GM23248 (cell line): ENCODE data around the gene FALEC. TPM values are rescaled to one million over a fixed set of nuclear protein-coding genes. Genes with fewer than 3 reads are reported as not detected.

Experiments used
- DNase-seq: peaks from one replicate; pipeline ENCODE4 v3.0.0-alpha.2; 2015
- H2AFZ ChIP-seq: fragments of 200-600 bp; sonication (generic); 2 replicates; pipeline ENCODE4 v1.6.1; 2016; ENCODE audit warnings: antibody characterized with exemption
- H3F3A ChIP-seq: fragments of 200-600 bp; sonication (generic); 2 replicates; pipeline ENCODE4 v1.6.1; 2016; ENCODE audit warnings: mild to moderate bottlenecking, antibody characterized with exemption, mixed run types; ENCODE audit not compliant: insufficient read depth
- H3K27ac ChIP-seq: fragments of 200-600 bp; sonication (generic); 2 replicates; pipeline ENCODE4 v1.5.1; 2016; ENCODE audit warnings: mild to moderate bottlenecking
- H3K27me3 ChIP-seq: fragments of 200-600 bp; sonication (generic); replicated peaks from 2 replicates; pipeline ENCODE4 v1.6.1; 2016; ENCODE audit warnings: mild to moderate bottlenecking; ENCODE audit not compliant: insufficient read depth
- H3K36me3 ChIP-seq: fragments of 200-600 bp; sonication (generic); 2 replicates; pipeline ENCODE4 v1.6.1; 2016; ENCODE audit warnings: low read depth, mild to moderate bottlenecking
- H3K4me1 ChIP-seq: fragments of 200-600 bp; sonication (generic); 2 replicates; pipeline ENCODE4 v1.6.1; 2016; ENCODE audit warnings: mild to moderate bottlenecking; ENCODE audit not compliant: insufficient read depth
- H3K4me2 ChIP-seq: fragments of 200-600 bp; sonication (generic); one replicate; pipeline ENCODE4 v1.6.1; 2016; ENCODE audit warnings: mild to moderate bottlenecking; ENCODE audit not compliant: unreplicated experiment
- H3K4me3 ChIP-seq: fragments of 200-600 bp; sonication (generic); 2 replicates; pipeline ENCODE4 v1.5.1; 2016; ENCODE audit warnings: mild to moderate bottlenecking
- H3K79me2 ChIP-seq: fragments of 200-600 bp; sonication (generic); 2 replicates; pipeline ENCODE4 v1.6.1; 2016; ENCODE audit warnings: mild to moderate bottlenecking; ENCODE audit not compliant: insufficient read depth
- H3K9ac ChIP-seq: fragments of 200-600 bp; sonication (generic); 2 replicates; pipeline ENCODE4 v1.6.1; 2016; ENCODE audit warnings: mild to moderate bottlenecking
- H3K9me2 ChIP-seq: fragments of 200-600 bp; sonication (generic); 2 replicates; pipeline ENCODE4 v1.6.1; 2016; ENCODE audit warnings: mixed run types, mild to moderate bottlenecking, moderate library complexity; ENCODE audit not compliant: insufficient read depth
- H3K9me3 ChIP-seq: fragments of 200-600 bp; sonication (generic); one replicate; pipeline ENCODE4 v1.6.1; 2017; ENCODE audit warnings: low read depth
- H4K20me1 ChIP-seq: fragments of 200-600 bp; sonication (generic); 2 replicates; pipeline ENCODE4 v1.6.0; 2016; ENCODE audit not compliant: insufficient read depth
- EZH2 ChIP-seq: fragments of 200-600 bp; sonication (generic); IDR thresholded peaks from 2 replicates; pipeline ENCODE4 v1.6.1; 2018; ENCODE audit warnings: antibody characterized with exemption, mild to moderate bottlenecking; ENCODE audit not compliant: insufficient read depth, poor library complexity, severe bottlenecking
- EZH2phosphoT487 ChIP-seq: fragments of 200-600 bp; sonication (generic); IDR thresholded peaks from 2 replicates; pipeline ENCODE4 v1.6.1; 2018; ENCODE audit warnings: antibody characterized with exemption, moderate library complexity, mild to moderate bottlenecking, low read depth; ENCODE audit not compliant: insufficient read depth
- WGBS, 2 experiments: methylation state at CpG; one replicate each; pipeline ENCODE4 v1.1.6; 2015 to 2017; ENCODE audit warnings: low lambda C conversion rate in 2 of 2, low coverage in 1 of 2; ENCODE audit errors: missing lambda C conversion rate in 2 of 2; 5-methylcytosine and 5-hydroxymethylcytosine counted together
- in situ Hi-C: fragments of 300-500 bp; cut with MboI; formaldehyde crosslinking; loops from 2 replicates; pipeline ENCODE4 v1.15.0; 2020
- polyA plus RNA-seq: library from polyadenylated mRNA; unstranded; fragments of >200 nt; fragmentation: Nextera tagmentation; extraction: Ambion mirVana; gene quantifications from 2 replicates; pipeline ENCODE4 v1.2.1, GENCODE V29; 2016
- total RNA-seq: library from RNA; depleted of rRNA; stranded (reverse); fragments of >200 nt; shearing (Covaris generic); gene quantifications from 2 replicates; pipeline ENCODE4 v1.2.3, GENCODE V29; 2014

Gene FALEC
- total and polyA plus RNA-seq, 2 experiments from 2014 or later: 0.71 TPM; not detected in 1

DNA sequence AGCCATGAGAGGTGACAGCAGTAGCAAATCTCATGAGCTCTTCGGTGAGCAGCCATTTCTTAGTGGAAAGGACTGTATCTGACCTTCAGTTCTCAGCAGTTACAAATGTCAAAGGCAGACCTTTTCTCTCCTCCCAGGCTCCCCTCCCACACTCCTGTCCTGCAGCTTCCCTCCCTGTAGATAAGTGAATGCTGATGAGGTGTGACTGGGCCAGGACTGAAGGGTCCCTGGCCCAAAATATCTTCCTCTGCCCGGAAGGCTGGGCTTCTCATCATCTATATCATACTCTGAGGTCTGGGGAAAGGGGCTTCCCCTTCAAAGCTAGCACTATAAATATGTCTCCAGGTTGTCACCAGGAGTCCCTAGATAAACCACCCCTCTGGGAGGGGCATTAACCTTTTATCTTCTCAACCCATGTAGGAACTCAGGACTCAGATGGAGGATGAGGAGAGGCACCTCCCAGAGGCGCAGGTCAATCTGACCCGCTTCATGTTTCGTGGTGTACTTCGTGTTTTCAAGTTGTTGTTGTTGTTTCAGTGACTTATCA, 30.0 kb downstream of the FALEC start:
- DNase-seq: no peak
- Histone ChIP-seq H2AFZ (no peak overlapping the region), H3K79me2 (no peaks in the 10 kb centered on the region), H3K27me3 (no peaks in the 10 kb centered on the region), H3K9me3 (no peaks in the 10 kb centered on the region), H4K20me1 (no peaks in the 10 kb centered on the region), H3K4me2 (no peak overlapping the region), H3K9me2 (no peaks in the 10 kb centered on the region), H3K27ac (no peak overlapping the region), H3K4me1 (peaks cover 19% of the 10 kb centered on the region), H3K36me3 (no peaks in the 10 kb centered on the region), H3K4me3 (no peak overlapping the region), H3F3A (peaks cover 14% of the 10 kb centered on the region), H3K9ac (no peak overlapping the region)
- 97 to 99% methylated on average over 6 of the region's 6 CpGs for WGBS, 2 experiments
- TF ChIP-seq EZH2phosphoT487 (no peak), EZH2 (no peak)
- in situ Hi-C loops: no loop called here

DNA sequence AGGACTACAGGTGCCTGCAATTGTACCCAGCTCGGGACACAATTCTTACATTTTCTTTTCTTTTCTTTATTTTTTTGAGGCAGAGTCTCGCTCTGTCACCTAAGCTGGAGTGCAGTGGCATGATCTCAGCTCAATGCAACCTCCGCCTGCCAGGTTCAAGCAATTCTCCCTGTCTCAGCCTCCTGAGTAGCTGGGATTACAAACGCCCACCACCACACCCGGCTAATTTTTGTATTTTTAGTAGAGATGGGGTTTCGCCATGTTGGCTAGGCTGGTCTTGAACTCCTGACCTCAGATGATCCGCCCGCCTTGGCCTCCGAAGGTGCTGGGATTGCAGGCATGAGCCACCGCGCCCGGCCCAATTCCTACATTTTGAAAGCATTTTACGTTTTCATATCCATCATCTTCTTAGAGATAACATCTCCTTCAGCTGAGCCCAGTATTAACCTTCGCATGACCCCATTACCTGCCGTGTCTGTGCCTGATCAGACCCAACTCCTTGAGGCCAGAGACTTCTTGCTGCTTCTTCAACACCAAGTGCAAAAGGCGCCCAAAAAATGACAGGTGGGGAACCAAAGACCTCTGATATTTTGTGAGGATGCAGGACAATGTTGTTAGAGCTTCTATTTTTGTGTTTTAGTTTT, 30.9 kb downstream of the FALEC start:
- Histone ChIP-seq H3F3A (peaks cover 19% of the 10 kb centered on the region), H2AFZ (no peak overlapping the region), H3K9me3 (no peaks in the 10 kb centered on the region), H4K20me1 (no peaks in the 10 kb centered on the region), H3K27ac (no peak overlapping the region), H3K4me2 (no peak overlapping the region), H3K9ac (no peak overlapping the region), H3K36me3 (no peaks in the 10 kb centered on the region), H3K79me2 (no peaks in the 10 kb centered on the region), H3K27me3 (no peaks in the 10 kb centered on the region), H3K4me1 (peaks cover 27% of the 10 kb centered on the region), H3K4me3 (no peak overlapping the region), H3K9me2 (no peaks in the 10 kb centered on the region)
- DNase-seq: no peak
- in situ Hi-C loops: no loop called here
- 86 to 87% methylated on average over 16 of the region's 16 CpGs for WGBS, 2 experiments
- TF ChIP-seq EZH2 (no peak), EZH2phosphoT487 (no peak)

DNA sequence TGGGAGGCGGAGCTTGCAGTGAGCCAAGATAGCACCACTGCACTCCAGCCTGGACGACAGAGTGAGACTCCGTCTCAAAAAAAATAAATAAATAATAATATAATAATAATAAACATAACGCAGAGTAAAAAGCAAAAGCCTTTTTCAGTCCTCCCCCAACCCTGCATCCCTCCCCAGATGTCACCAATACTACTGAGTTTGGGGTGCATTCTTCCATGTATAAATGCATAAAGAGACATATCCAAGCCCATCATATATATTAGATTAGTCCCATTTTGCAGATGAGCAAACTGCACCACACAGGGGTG, 32.7 kb downstream of the FALEC start:
- Histone ChIP-seq H3K4me1 (peaks cover 43% of the 10 kb centered on the region), H3K9me2 (no peaks in the 10 kb centered on the region), H3F3A (peaks cover 34% of the 10 kb centered on the region), H4K20me1 (no peaks in the 10 kb centered on the region), H3K27me3 (no peaks in the 10 kb centered on the region), H3K36me3 (no peaks in the 10 kb centered on the region), H3K79me2 (no peaks in the 10 kb centered on the region), H3K27ac (peak overlapping the region; percentile 76), H2AFZ (peak overlapping the region; percentile 57), H3K9ac (peak overlapping the region; percentile 85), H3K4me3 (peak overlapping the region; percentile 70), H3K4me2 (peak overlapping the region; percentile 55), H3K9me3 (no peaks in the 10 kb centered on the region)
- DNase-seq: no peak
- in situ Hi-C loops: no loop called here
- WGBS, 2 experiments: 77 to 100% methylated on average over 2 to 4 of the region's 4 CpGs
- TF ChIP-seq EZH2 (no peak), EZH2phosphoT487 (no peak)

DNA sequence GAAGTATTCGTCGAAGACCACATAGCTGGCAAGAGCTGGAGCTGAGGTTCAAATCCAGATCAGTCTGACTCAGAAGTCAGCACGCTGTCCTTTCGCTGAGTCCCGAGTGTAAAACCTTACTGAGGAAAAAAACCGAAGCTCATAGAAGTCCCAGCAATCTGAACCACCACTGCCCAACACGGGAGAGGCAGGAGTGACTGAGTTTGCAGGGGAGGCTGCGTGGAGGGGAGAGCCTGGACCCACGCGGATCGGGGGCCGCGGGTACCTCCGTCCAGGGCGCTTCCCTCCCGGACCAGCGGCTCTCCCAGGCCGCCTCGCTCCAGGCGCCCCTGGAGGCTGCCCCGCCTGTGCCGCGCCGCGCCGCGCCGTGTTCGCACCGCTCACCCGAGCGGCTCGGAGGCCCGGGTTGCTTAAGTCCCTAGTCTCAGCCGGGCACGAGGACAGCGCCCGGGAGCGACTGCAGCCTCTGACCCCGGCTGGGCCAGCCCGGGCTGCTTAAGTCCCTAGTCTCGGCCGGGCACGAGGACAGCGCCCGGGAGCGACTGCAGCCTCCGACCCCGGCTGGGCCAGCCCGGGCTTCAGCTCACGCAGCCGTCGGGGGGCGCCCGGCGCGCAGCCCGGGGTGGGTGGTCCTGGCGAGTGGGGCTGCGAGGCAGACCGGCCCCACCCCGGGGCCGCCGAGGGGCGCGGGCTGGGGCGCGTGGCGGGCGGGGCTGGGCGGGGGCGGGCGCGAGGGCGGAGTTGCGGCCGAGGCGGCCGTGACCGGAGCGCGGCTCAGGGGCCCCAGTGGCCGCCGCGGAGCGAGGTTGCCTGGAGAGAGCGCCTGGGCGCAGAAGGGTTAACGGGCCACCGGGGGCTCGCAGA, 33.3 kb downstream of the FALEC start, which contains the start of gene ADAMTSL4:
Gene ADAMTSL4 (plus strand): TSS at position 777 of the 864 bp plus-strand sequence. CDS start 2,881 bp downstream, outside the sequence.
- peak within 1 kb of the TSS; percentile 86 for H3K27ac ChIP-seq
- in situ Hi-C loops: no loop called here
- H2AFZ ChIP-seq: peak within 1 kb of the TSS; percentile 57
- peak; percentile 90 for DNase-seq
- H3K9me2 ChIP-seq: no peaks in the 10 kb centered on the region
- no peak for TF ChIP-seq EZH2phosphoT487
- no peak for TF ChIP-seq EZH2
- no peaks in the 10 kb centered on the region for H3K9me3 ChIP-seq
- H3F3A ChIP-seq: peaks cover 28% of the 10 kb centered on the region
- peak within 1 kb of the TSS; percentile 85 for H3K4me2 ChIP-seq
- H4K20me1 ChIP-seq: no peaks in the 10 kb centered on the region
- H3K36me3 ChIP-seq: no peaks in the 10 kb centered on the region
- H3K79me2 ChIP-seq: no peaks in the 10 kb centered on the region
- peak within 1 kb of the TSS; percentile 70 for H3K4me3 ChIP-seq
- no peaks in the 10 kb centered on the region for H3K27me3 ChIP-seq
- peaks cover 37% of the 10 kb centered on the region for H3K4me1 ChIP-seq
- 2 to 3% methylated on average over 22 to 69 of the region's 91 CpGs for WGBS, 2 experiments
- peak within 1 kb of the TSS; percentile 85 for H3K9ac ChIP-seq
